H9 (cell line): ENCODE data around the gene ASTN2. TPM values are rescaled to one million over a fixed set of nuclear protein-coding genes. Genes with fewer than 3 reads are reported as not detected.

ENCODE experiments used
- DNase-seq: peaks from one replicate; pipeline ENCODE4 v3.0.0-alpha.2; 2017
- H2AFZ ChIP-seq: one replicate; pipeline ENCODE4 v1.6.1; 2013; ENCODE audit warnings: mild to moderate bottlenecking, low read length, control low read depth, moderate library complexity
- H2AK5ac ChIP-seq: 2 replicates; pipeline ENCODE4 v1.6.1; 2013; ENCODE audit warnings: low read length, control low read depth, mixed read lengths; ENCODE audit not compliant: insufficient read length
- H2BK120ac ChIP-seq: one replicate; pipeline ENCODE4 v1.6.1; 2013; ENCODE audit warnings: low read depth, mild to moderate bottlenecking, low read length, control low read depth, inconsistent platforms; ENCODE audit not compliant: poor library complexity, severe bottlenecking
- H2BK12ac ChIP-seq: 2 replicates; pipeline ENCODE4 v1.6.1; 2013; ENCODE audit warnings: low read length, control low read depth, mixed read lengths, low read depth; ENCODE audit not compliant: insufficient read length
- H2BK15ac ChIP-seq: 2 replicates; pipeline ENCODE4 v1.6.1; 2013; ENCODE audit warnings: low read depth, low read length, control low read depth
- H2BK20ac ChIP-seq: one replicate; pipeline ENCODE4 v1.6.1; 2013; ENCODE audit warnings: low read depth, mild to moderate bottlenecking, low read length, control low read depth, inconsistent platforms; ENCODE audit not compliant: poor library complexity, severe bottlenecking
- H2BK5ac ChIP-seq: 2 replicates; pipeline ENCODE4 v1.6.1; 2013; ENCODE audit warnings: low read length, control low read depth, mixed read lengths; ENCODE audit not compliant: insufficient read length
- H3K14ac ChIP-seq: 2 replicates; pipeline ENCODE4 v1.6.1; 2013; ENCODE audit warnings: low read length, control low read depth; ENCODE audit not compliant: insufficient read depth
- H3K18ac ChIP-seq: 2 replicates; pipeline ENCODE4 v1.6.1; 2013; ENCODE audit warnings: low read depth, mild to moderate bottlenecking, mixed read lengths, low read length, control low read depth; ENCODE audit not compliant: insufficient read length
- H3K23ac ChIP-seq: 2 replicates; pipeline ENCODE4 v1.6.1; 2013; ENCODE audit warnings: low read length, control low read depth, mixed read lengths, low read depth; ENCODE audit not compliant: insufficient read length
- H3K23me2 ChIP-seq: 2 replicates; pipeline ENCODE4 v1.6.1; 2013; ENCODE audit warnings: low read depth, mild to moderate bottlenecking, mixed read lengths, low read length, control low read depth; ENCODE audit not compliant: insufficient read length, poor library complexity, severe bottlenecking
- H3K27ac ChIP-seq: 2 replicates; pipeline ENCODE4 v1.5.1; 2013; ENCODE audit warnings: low read length, control low read depth, mixed read lengths, low read depth; ENCODE audit not compliant: insufficient read length
- H3K27me3 ChIP-seq: 2 replicates; pipeline ENCODE4 v1.6.1; 2013; ENCODE audit warnings: low read length, control low read depth, inconsistent platforms; ENCODE audit not compliant: insufficient read depth
- H3K4ac ChIP-seq: 2 replicates; pipeline ENCODE4 v1.6.1; 2013; ENCODE audit warnings: low read depth, mild to moderate bottlenecking, control low read depth, inconsistent platforms, low read length, moderate library complexity
- H3K4me1 ChIP-seq: 2 replicates; pipeline ENCODE4 v1.6.1; 2013; ENCODE audit warnings: low read length, control low read depth, inconsistent platforms; ENCODE audit not compliant: insufficient read depth
- H3K4me2 ChIP-seq: 2 replicates; pipeline ENCODE4 v1.6.1; 2013; ENCODE audit warnings: low read length, control low read depth, mixed read lengths; ENCODE audit not compliant: insufficient read length, insufficient read depth
- H3K56ac ChIP-seq: 2 replicates; pipeline ENCODE4 v1.6.1; 2013; ENCODE audit warnings: low read depth, mild to moderate bottlenecking, mixed read lengths, low read length, control low read depth; ENCODE audit not compliant: insufficient read length
- H3K79me1 ChIP-seq: 2 replicates; pipeline ENCODE4 v1.6.1; 2013; ENCODE audit warnings: low read depth, mild to moderate bottlenecking, moderate library complexity, low read length, control low read depth, inconsistent platforms; ENCODE audit not compliant: insufficient read depth, poor library complexity, severe bottlenecking
- H3K79me2 ChIP-seq: 2 replicates; pipeline ENCODE4 v1.6.1; 2013; ENCODE audit warnings: low read length, control low read depth, inconsistent platforms; ENCODE audit not compliant: insufficient read depth
- H3K9ac ChIP-seq: 2 replicates; pipeline ENCODE4 v1.6.1; 2013; ENCODE audit warnings: low read length, control low read depth, mixed read lengths; ENCODE audit not compliant: insufficient read length; ENCODE audit errors: extremely low read depth
- H3K9me3 ChIP-seq: one replicate; pipeline ENCODE4 v1.6.1; 2013; ENCODE audit warnings: low read depth, low read length, inconsistent platforms; ENCODE audit not compliant: control insufficient read depth
- H3T11ph ChIP-seq: one replicate; pipeline ENCODE4 v1.6.1; 2013; ENCODE audit warnings: mild to moderate bottlenecking, low read length, control low read depth, inconsistent platforms
- H4K20me1 ChIP-seq: one replicate; pipeline ENCODE4 v1.6.1; 2013; ENCODE audit not compliant: control insufficient read depth, insufficient read length, insufficient read depth
- H4K5ac ChIP-seq: 2 replicates; pipeline ENCODE4 v1.6.1; 2013; ENCODE audit warnings: low read depth, mild to moderate bottlenecking, mixed read lengths, low read length, control low read depth; ENCODE audit not compliant: insufficient read length
- H4K8ac ChIP-seq: replicated peaks from 2 replicates; pipeline ENCODE4 v1.6.1; 2013; ENCODE audit warnings: low read length, control low read depth, mixed read lengths, low read depth; ENCODE audit not compliant: insufficient read length
- H4K91ac ChIP-seq: 2 replicates; pipeline ENCODE4 v1.6.1; 2013; ENCODE audit warnings: low read depth, mild to moderate bottlenecking, moderate library complexity, mixed read lengths, low read length, control low read depth; ENCODE audit not compliant: insufficient read length
- H3K27ac Mint-ChIP-seq, 3 experiments: 2 replicates in 2 of 3; 3 replicates in 1 of 3; pipeline ENCODE4 v1.8.0; 2020 to 2021; ENCODE audit warnings: mixed read lengths in 3 of 3, mild to moderate bottlenecking in 1 of 3, moderate library complexity in 1 of 3
- H3K27me3 Mint-ChIP-seq: 2 replicates; pipeline ENCODE4 v1.8.0; 2021; ENCODE audit warnings: low read depth, mild to moderate bottlenecking, moderate library complexity, mixed read lengths
- H3K36me3 Mint-ChIP-seq, 3 experiments: 2 replicates in 2 of 3; 3 replicates in 1 of 3; pipeline ENCODE4 v1.8.0; 2020 to 2021; ENCODE audit warnings: low read depth in 3 of 3, mixed read lengths in 3 of 3; ENCODE audit not compliant: insufficient read depth in 1 of 3
- H3K4me1 Mint-ChIP-seq, 2 experiments: 2 replicates each; pipeline ENCODE4 v1.8.0; 2020; ENCODE audit warnings: mixed read lengths in 2 of 2
- H3K4me3 Mint-ChIP-seq, 2 experiments: 2 replicates in 1 of 2; 3 replicates in 1 of 2; pipeline ENCODE4 v1.8.0; 2020 to 2021; ENCODE audit warnings: mild to moderate bottlenecking in 2 of 2, mixed read lengths in 2 of 2, moderate library complexity in 1 of 2
- H3K9me3 Mint-ChIP-seq, 2 experiments: 2 replicates in 1 of 2; 3 replicates in 1 of 2; pipeline ENCODE4 v1.8.0; 2020; ENCODE audit warnings: mild to moderate bottlenecking in 2 of 2, mixed read lengths in 2 of 2, moderate library complexity in 1 of 2
- CTCF ChIP-seq: fragments of 200-600 bp; sonication (generic); conservative IDR thresholded peaks from 3 replicates; pipeline ENCODE4 v1.8.0; 2021; ENCODE audit warnings: antibody characterized with exemption, mild to moderate bottlenecking
- WGBS: extraction: QIAGEN DNeasy Blood & Tissue Kit; methylation state at CpG from one replicate; pipeline ENCODE4 v1.1.7; 2013; ENCODE audit warnings: missing lambda C conversion rate, low lambda C conversion rate, mixed read lengths; ENCODE audit not compliant: insufficient read length; ENCODE audit errors: extremely low coverage; 5-methylcytosine and 5-hydroxymethylcytosine counted together
- total RNA-seq: library from RNA; stranded (reverse); gene quantifications from 2 replicates; pipeline ENCODE4 v1.2.1, GENCODE V29; 2021

The ASTN2 gene
- total RNA-seq, 1 experiment from 2014 or later: 9.7 TPM

DNA sequence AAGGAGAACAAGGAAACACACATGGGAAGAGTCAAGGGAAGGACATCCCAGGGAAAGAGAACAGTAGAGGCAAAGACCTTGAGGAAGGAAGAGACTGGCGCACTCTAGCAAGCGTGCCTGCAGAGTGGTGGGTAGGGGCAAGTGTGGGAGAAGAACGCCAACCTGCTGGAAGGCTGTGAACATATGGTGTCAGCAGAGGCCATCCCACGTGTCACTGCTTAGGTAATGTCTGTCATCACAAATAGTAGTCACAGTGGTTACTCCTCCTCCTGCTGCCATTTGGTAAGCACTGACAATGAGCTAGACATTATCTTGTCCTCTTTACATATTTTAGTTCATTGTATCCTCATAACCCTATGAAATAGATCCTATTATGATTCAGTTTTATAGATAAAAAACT lies 934.2 kb downstream of the ASTN2 start:
- Histone ChIP-seq H3K4ac (no peak overlapping the region), H2BK20ac (no peak overlapping the region), H3K14ac (no peak overlapping the region), H3K23me2 (no peaks in the 10 kb centered on the region), H3K4me2 (no peak overlapping the region), H3K4me1 (peaks cover 8% of the 10 kb centered on the region), H3K79me1 (no peaks in the 10 kb centered on the region), H3K56ac (no peak overlapping the region), H3K9ac (no peak overlapping the region), H2AK5ac (no peak overlapping the region), H4K91ac (no peak overlapping the region), H3T11ph (no peak overlapping the region), H3K27ac (no peak overlapping the region), H4K5ac (no peak overlapping the region), H2BK12ac (peak overlapping the region; percentile 15), H3K23ac (no peak overlapping the region), H2BK15ac (no peak overlapping the region), H2BK5ac (no peak overlapping the region), H3K27me3 (no peaks in the 10 kb centered on the region), H4K8ac (no peak overlapping the region), H2BK120ac (no peak overlapping the region), H2AFZ (no peak overlapping the region), H3K79me2 (no peaks in the 10 kb centered on the region), H4K20me1 (no peaks in the 10 kb centered on the region), H3K18ac (no peak overlapping the region), H3K9me3 (no peaks in the 10 kb centered on the region)
- Mint-ChIP-seq H3K9me3 (no peaks in the 10 kb centered on the region; a peak in 1 of 5 replicates), H3K36me3 (peaks cover 0 to 3% (median 0%) of the 10 kb centered on the region in 3 experiments; a peak in 3 of 7 replicates), H3K4me1 (peaks cover 28 to 33% of the 10 kb centered on the region in 2 experiments), H3K27me3 (no peaks in the 10 kb centered on the region; the same call in 1 of the 2 replicates), H3K27ac (no peak overlapping the region), H3K4me3 (no peak overlapping the region)
- no peak for DNase-seq
- TF ChIP-seq CTCF: no peak
- WGBS: no CpG with 5 or more reads among the region's 4 CpGs
